Fibroblast of peridontal ligament (primary cell): Measurements from ENCODE around the gene FREM1.

ENCODE experiments used
- DNase-seq: peaks from one replicate; pipeline ENCODE4 v3.0.0-alpha.2; 2010; ENCODE audit errors: extremely low read depth

FREM1 gene

GRCh38 chr9:14819183-14819582 lies 91.0 kb downstream of the FREM1 start:
- DNase-seq: no peak

- no peak for DNase-seq
Observed at GRCh38 chr9:14814249-14814628, 96.0 kb downstream of the FREM1 start.

- DNase-seq: peak; percentile 51
Observed at GRCh38 chr9:14813336-14814248, 96.6 kb downstream of the FREM1 start.

GRCh38 chr9:14812806-14813205 lies 97.4 kb downstream of the FREM1 start:
- DNase-seq: no peak

GRCh38 chr9:14811844-14812243 lies 98.4 kb downstream of the FREM1 start:
- DNase-seq: no peak

- peak; percentile 12 for DNase-seq
Observed at GRCh38 chr9:14806941-14807520, 103.2 kb downstream of the FREM1 start.

- DNase-seq: no peak
Observed at GRCh38 chr9:14799030-14799429, 111.2 kb downstream of the FREM1 start.

- peak; percentile 16 for DNase-seq
Observed at GRCh38 chr9:14797435-14797834, 112.8 kb downstream of the FREM1 start.

- no peak for DNase-seq
Observed at GRCh38 chr9:14793389-14793788, 116.8 kb downstream of the FREM1 start.

GRCh38 chr9:14790628-14791027 lies 119.6 kb downstream of the FREM1 start:
- no peak for DNase-seq

- DNase-seq: no peak
Observed at GRCh38 chr9:14788846-14789245, 121.4 kb downstream of the FREM1 start.

- DNase-seq: no peak
Observed at GRCh38 chr9:14783358-14783757, 126.9 kb downstream of the FREM1 start.

- DNase-seq: no peak
Observed at GRCh38 chr9:14782286-14783051, 127.8 kb downstream of the FREM1 start.

- no peak for DNase-seq
Observed at GRCh38 chr9:14780693-14781092, 129.5 kb downstream of the FREM1 start.

- no peak for DNase-seq
Observed at GRCh38 chr9:14780251-14780650, 130.0 kb downstream of the FREM1 start.

GRCh38 chr9:14779566-14780022 lies 130.6 kb downstream of the FREM1 start:
- DNase-seq: no peak

GRCh38 chr9:14778565-14778964 lies 131.7 kb downstream of the FREM1 start:
- DNase-seq: no peak

GRCh38 chr9:14775917-14776316 lies 134.3 kb downstream of the FREM1 start:
- DNase-seq: no peak

GRCh38 chr9:14770592-14770991 lies 139.6 kb downstream of the FREM1 start:
- no peak for DNase-seq

GRCh38 chr9:14769230-14769571 lies 141.0 kb downstream of the FREM1 start:
- DNase-seq: peak; percentile 48

GRCh38 chr9:14768405-14769229 lies 141.6 kb downstream of the FREM1 start:
- peak; percentile 80 for DNase-seq

- DNase-seq: no peak
Observed at GRCh38 chr9:14766299-14766698, 143.9 kb downstream of the FREM1 start.
